Activated CD8-positive, alpha-beta T cell treated with anti-CD3 and anti-CD28 coated beads, Interleukin-2, amount 10 ng/mL, durations not matched to agents 7 days and 5 days (primary cell): ENCODE data around the gene RPS6KA1. TPM values are rescaled to one million over a fixed set of nuclear protein-coding genes. Genes with fewer than 3 reads are reported as not detected.

Experiments
- ATAC-seq: fragments of 150-1000 bp; cut with Tn5 transposase; one replicate; pipeline ENCODE4 v1.10.0; 2021; ENCODE audit warnings: moderate library complexity
- CTCF ChIA-PET: fragments of 350-600 bp; sonication (Branson Sonifier 250); formaldehyde crosslinking; loops from one replicate; lab custom pipeline; 2021; ENCODE audit warnings: antibody characterized with exemption; lab: Charles Lee
- POLR2A ChIA-PET: fragments of 350-600 bp; sonication (Branson Sonifier 250); formaldehyde crosslinking; loops from one replicate; lab custom pipeline; 2021; ENCODE audit warnings: antibody characterized with exemption; lab: Charles Lee
- DNase-seq: peaks from one replicate; pipeline ENCODE4 v3.0.0-alpha.2; 2020
- H3K27ac Mint-ChIP-seq: one replicate; pipeline ENCODE4 v1.8.0; 2021; ENCODE audit warnings: mild to moderate bottlenecking, mixed read lengths
- H3K27me3 Mint-ChIP-seq: one replicate; pipeline ENCODE4 v1.8.0; 2021; ENCODE audit warnings: low read depth, mixed read lengths
- H3K36me3 Mint-ChIP-seq: one replicate; pipeline ENCODE4 v1.8.0; 2021; ENCODE audit warnings: low read depth, mixed read lengths
- H3K4me1 Mint-ChIP-seq: one replicate; pipeline ENCODE4 v1.8.0; 2021; ENCODE audit warnings: low read depth, mixed read lengths
- H3K4me3 Mint-ChIP-seq: one replicate; pipeline ENCODE4 v1.8.0; 2021; ENCODE audit warnings: mild to moderate bottlenecking, mixed read lengths
- H3K9me3 Mint-ChIP-seq: one replicate; pipeline ENCODE4 v1.8.0; 2022; ENCODE audit warnings: mixed read lengths; ENCODE audit not compliant: insufficient read depth
- total RNA-seq, 2 experiments: library from RNA; stranded (reverse); gene quantifications; one replicate each; pipeline ENCODE4 v1.2.3, GENCODE V29; 2021

Gene RPS6KA1
- total RNA-seq, 2 experiments from 2014 or later, result 179 to 193 TPM

GRCh38 chr1:26531651-26532131 is 2.1 kb downstream of the RPS6KA1 start:
- CTCF ChIA-PET, result interaction anchor here (4.5 to 5.9 kb wide), 2 partner anchors 8 to 31 kb away, joined by 26 to 70 read pairs; no protein-coding TSS in a partner anchor
- peak overlapping the region; percentile 84 for H3K4me3 Mint-ChIP-seq

GRCh38 chr1:26533951-26534509 is 4.5 kb downstream of the RPS6KA1 start:
- Mint-ChIP-seq H3K36me3 (peaks cover 7% of the 10 kb centered on the region), H3K9me3 (no peaks in the 10 kb centered on the region), H3K4me1 (peaks cover 71% of the 10 kb centered on the region), H3K27ac (peak overlapping the region; percentile 54), H3K27me3 (no peaks in the 10 kb centered on the region), H3K4me3 (no peak overlapping the region)
- no peak for DNase-seq
- POLR2A ChIA-PET, result no interaction called here
- ATAC-seq, result no peak
- CTCF ChIA-PET, result interaction anchor here (1.0 to 2.2 kb wide), 3 partner anchors 34 to 64 kb away, joined by 3 to 10 read pairs (median 6); no protein-coding TSS in a partner anchor

More at GRCh38 chr1:26531651-26532131, 2.1 kb downstream of the RPS6KA1 start:
- DNase-seq (no peak), ATAC-seq (no peak)
- Mint-ChIP-seq H3K27me3 (peaks cover 3% of the 10 kb centered on the region), H3K36me3 (no peaks in the 10 kb centered on the region), H3K9me3 (no peaks in the 10 kb centered on the region), H3K4me1 (peaks cover 52% of the 10 kb centered on the region), H3K27ac (peak overlapping the region; percentile 20)
- POLR2A ChIA-PET, result interaction anchor here (1.0 to 1.2 kb wide), 2 partner anchors 10 to 30 kb away, joined by 3 read pairs; no protein-coding TSS in a partner anchor

GRCh38 chr1:26535201-26535600 is 5.6 kb downstream of the RPS6KA1 start:
- Mint-ChIP-seq H3K36me3 (peaks cover 9% of the 10 kb centered on the region), H3K27ac (peak overlapping the region; percentile 66), H3K9me3 (no peaks in the 10 kb centered on the region), H3K27me3 (no peaks in the 10 kb centered on the region), H3K4me3 (no peak overlapping the region), H3K4me1 (peaks cover 77% of the 10 kb centered on the region)
- no peak for ATAC-seq
- ChIA-PET CTCF (interaction anchor here (0.9 to 1.7 kb wide), 4 partner anchors 12 to 461 kb away, joined by 3 to 10 read pairs (median 4); no protein-coding TSS in a partner anchor), POLR2A (interaction anchor here (1.1 to 1.9 kb wide), 2 partner anchors 20 to 34 kb away, joined by 3 to 7 read pairs; no protein-coding TSS in a partner anchor)
- no peak for DNase-seq

GRCh38 chr1:26536081-26536480 is 6.5 kb downstream of the RPS6KA1 start:
- ChIA-PET CTCF (no interaction called here), POLR2A (interaction anchor here (1.9 kb wide), 1 partner anchor 35 kb away, joined by 7 read pairs; no protein-coding TSS in a partner anchor)
- no peak overlapping the region for H3K27ac Mint-ChIP-seq

GRCh38 chr1:26536521-26536920 is 7.0 kb downstream of the RPS6KA1 start:
- Mint-ChIP-seq H3K27ac (no peak overlapping the region), H3K4me1 (peaks cover 77% of the 10 kb centered on the region), H3K27me3 (no peaks in the 10 kb centered on the region), H3K9me3 (no peaks in the 10 kb centered on the region), H3K4me3 (no peak overlapping the region), H3K36me3 (peaks cover 12% of the 10 kb centered on the region)
- ChIA-PET POLR2A (interaction anchor here (1.7 to 3.7 kb wide), 3 partner anchors 12 to 36 kb away, joined by 4 to 19 read pairs (median 7); no protein-coding TSS in a partner anchor), CTCF (interaction anchor here (1.1 to 6.4 kb wide), 3 partner anchors 22 to 261 kb away, joined by 5 to 92 read pairs (median 5); no protein-coding TSS in a partner anchor)
- DNase-seq, result no peak
- ATAC-seq, result no peak

More at GRCh38 chr1:26536081-26536480, 6.5 kb downstream of the RPS6KA1 start:
- no peak for DNase-seq
- no peaks in the 10 kb centered on the region for H3K9me3 Mint-ChIP-seq
- no peaks in the 10 kb centered on the region for H3K27me3 Mint-ChIP-seq
- H3K4me1 Mint-ChIP-seq, result peaks cover 77% of the 10 kb centered on the region
- H3K36me3 Mint-ChIP-seq, result peaks cover 12% of the 10 kb centered on the region
- ATAC-seq, result no peak
- no peak overlapping the region for H3K4me3 Mint-ChIP-seq

GRCh38 chr1:26537951-26538352 is 8.4 kb downstream of the RPS6KA1 start:
- CTCF ChIA-PET, result interaction anchor here (0.7 to 6.4 kb wide), 20 partner anchors 8 to 294 kb away, joined by 3 to 92 read pairs (median 5); partner anchors contain the start of genes PIGV and RPS6KA1
- no peak overlapping the region for H3K4me3 Mint-ChIP-seq
- peaks cover 84% of the 10 kb centered on the region for H3K4me1 Mint-ChIP-seq
- no peaks in the 10 kb centered on the region for H3K9me3 Mint-ChIP-seq
- H3K27ac Mint-ChIP-seq, result no peak overlapping the region
- ATAC-seq, result no peak
- H3K36me3 Mint-ChIP-seq, result peaks cover 14% of the 10 kb centered on the region
- no peaks in the 10 kb centered on the region for H3K27me3 Mint-ChIP-seq
- POLR2A ChIA-PET, result interaction anchor here (1.7 to 3.7 kb wide), 2 partner anchors 13 to 37 kb away, joined by 4 to 19 read pairs; no protein-coding TSS in a partner anchor
- no peak for DNase-seq

GRCh38 chr1:26538480-26539412 is 9.2 kb downstream of the RPS6KA1 start:
- POLR2A ChIA-PET, result interaction anchor here (1.7 to 3.7 kb wide), 2 partner anchors 14 to 38 kb away, joined by 4 to 19 read pairs; no protein-coding TSS in a partner anchor
- no peaks in the 10 kb centered on the region for H3K27me3 Mint-ChIP-seq
- no peaks in the 10 kb centered on the region for H3K9me3 Mint-ChIP-seq
- H3K4me3 Mint-ChIP-seq, result no peak overlapping the region
- peak overlapping the region; percentile 77 for H3K27ac Mint-ChIP-seq
- CTCF ChIA-PET, result interaction anchor here (0.6 to 6.4 kb wide), 25 partner anchors 9 to 293 kb away, joined by 3 to 92 read pairs (median 4); partner anchors contain the start of genes PIGV and RPS6KA1
- H3K4me1 Mint-ChIP-seq, result peaks cover 91% of the 10 kb centered on the region
- H3K36me3 Mint-ChIP-seq, result peaks cover 20% of the 10 kb centered on the region
- no peak for ATAC-seq
- peak; percentile 54 for DNase-seq

- Mint-ChIP-seq H3K4me1 (peaks cover 91% of the 10 kb centered on the region), H3K9me3 (no peaks in the 10 kb centered on the region)
Observed at GRCh38 chr1:26539722-26540121, 10.2 kb downstream of the RPS6KA1 start.

GRCh38 chr1:26540351-26540750 is 10.8 kb downstream of the RPS6KA1 start:
- Mint-ChIP-seq H3K4me3 (peak overlapping the region; percentile 33), H3K4me1 (peaks cover 91% of the 10 kb centered on the region), H3K36me3 (peaks cover 25% of the 10 kb centered on the region), H3K27me3 (no peaks in the 10 kb centered on the region), H3K27ac (peak overlapping the region; percentile 82), H3K9me3 (no peaks in the 10 kb centered on the region)
- no peak for ATAC-seq
- ChIA-PET POLR2A (interaction anchor here (1.1 to 3.7 kb wide), 4 partner anchors 40 to 68 kb away, joined by 3 to 19 read pairs (median 4); partner anchors contain the start of gene HMGN2), CTCF (interaction anchor here (1.6 to 6.4 kb wide), 8 partner anchors 11 to 249 kb away, joined by 6 to 92 read pairs (median 30); partner anchors contain the start of genes PIGV and RPS6KA1)
- peak; percentile 51 for DNase-seq

More at GRCh38 chr1:26539722-26540121, 10.2 kb downstream of the RPS6KA1 start:
- H3K36me3 Mint-ChIP-seq, result peaks cover 21% of the 10 kb centered on the region
- no peaks in the 10 kb centered on the region for H3K27me3 Mint-ChIP-seq
- ChIA-PET POLR2A (interaction anchor here (1.1 to 3.7 kb wide), 2 partner anchors 39 to 68 kb away, joined by 3 to 19 read pairs; partner anchors contain the start of gene HMGN2), CTCF (interaction anchor here (2.8 to 6.4 kb wide), 7 partner anchors 10 to 250 kb away, joined by 11 to 92 read pairs (median 44); partner anchors contain the start of genes PIGV and RPS6KA1)
- peak overlapping the region; percentile 82 for H3K27ac Mint-ChIP-seq
- DNase-seq, result no peak
- no peak overlapping the region for H3K4me3 Mint-ChIP-seq
- no peak for ATAC-seq

- Mint-ChIP-seq H3K36me3 (peaks cover 32% of the 10 kb centered on the region), H3K4me3 (peak overlapping the region; percentile 85), H3K9me3 (no peaks in the 10 kb centered on the region), H3K4me1 (peaks cover 87% of the 10 kb centered on the region), H3K27me3 (no peaks in the 10 kb centered on the region), H3K27ac (peak overlapping the region; percentile 99)
- DNase-seq (peak; percentile 43), ATAC-seq (no peak)
- POLR2A ChIA-PET, result interaction anchor here (1.0 to 2.4 kb wide), 8 partner anchors 10 to 259 kb away, joined by 3 to 23 read pairs (median 4); partner anchors contain the start of genes HMGN2, PIGV and RPS6KA1
- CTCF ChIA-PET, result interaction anchor here (0.6 to 6.4 kb wide), 14 partner anchors 11 to 645 kb away, joined by 3 to 92 read pairs (median 5); partner anchors contain the start of genes PIGV and RPS6KA1
Observed at GRCh38 chr1:26541431-26541815, 11.9 kb downstream of the RPS6KA1 start.
